ENCODE results near the gene CCDC197. TPM values are rescaled to one million over a fixed set of nuclear protein-coding genes. Genes with fewer than 3 reads are reported as not detected.

The CCDC197 gene
- total RNA-seq, 1 donor from 2014 or later: not detected

DNA sequence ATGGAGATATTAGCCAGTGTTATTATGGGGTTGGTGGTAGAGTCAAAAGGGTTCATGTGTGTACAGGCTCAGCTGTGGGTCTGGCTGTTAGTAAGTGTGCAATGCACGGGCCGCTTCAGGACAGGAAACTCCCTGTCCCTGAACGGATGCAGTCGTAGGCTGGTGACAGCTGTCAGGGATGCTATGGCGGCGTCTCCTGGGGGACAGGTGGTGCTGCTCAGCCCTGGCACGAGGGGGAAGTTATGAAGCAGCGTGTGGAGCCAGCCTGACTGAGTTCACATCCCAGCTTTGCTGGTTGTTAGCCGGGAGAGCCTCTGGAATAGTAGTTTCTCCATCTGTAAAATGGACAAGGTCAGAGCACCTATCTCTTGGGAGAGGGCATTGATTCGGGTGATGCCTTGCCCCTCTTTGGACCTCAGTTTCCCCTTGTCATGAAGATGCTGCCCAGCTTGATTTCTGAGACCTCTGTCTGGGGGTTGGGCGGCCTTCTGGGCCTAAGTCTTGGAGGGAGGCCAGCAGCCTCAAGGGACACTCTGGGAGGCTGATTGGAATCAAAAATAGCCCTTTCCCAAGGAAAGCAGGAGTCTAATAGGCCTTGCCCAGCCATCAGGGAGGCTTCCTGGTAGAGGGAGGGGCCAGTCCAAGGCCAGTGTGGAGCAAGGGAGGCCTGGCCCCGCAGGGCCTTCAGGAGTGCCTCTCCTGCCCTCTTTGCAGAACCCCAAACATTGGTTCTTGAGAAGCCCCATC, 27.8 kb upstream of the CCDC197 start:
- intact Hi-C loops (cut with DNase I): no loop called here
- no peaks in the 10 kb centered on the region for H3K36me3 ChIP-seq

DNA sequence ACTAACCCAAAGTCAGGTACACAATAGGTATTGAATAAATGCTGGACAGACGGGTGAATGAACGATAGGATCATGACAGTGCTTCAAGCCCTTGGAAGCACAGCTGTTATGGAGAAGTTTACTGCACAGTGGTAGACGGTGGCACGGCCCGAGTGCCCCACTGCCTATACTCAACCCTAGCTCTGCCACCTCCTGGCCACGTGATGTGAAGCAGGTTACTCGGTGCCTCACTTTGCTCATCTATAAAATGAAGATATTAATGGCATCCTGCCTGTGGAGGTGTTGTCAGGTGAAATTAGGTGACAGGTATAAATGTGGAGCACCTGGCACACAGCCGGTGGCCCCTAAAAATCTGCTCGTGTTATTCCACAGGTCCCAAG, 26.5 kb upstream of the CCDC197 start:
- H3K9me3 ChIP-seq: no peaks in the 10 kb centered on the region
- H3K4me1 ChIP-seq: peaks cover 28% of the 10 kb centered on the region
- DNase-seq: no peak
- peak overlapping the region; percentile 47 for H3K4me3 ChIP-seq
- H3K27me3 ChIP-seq: no peaks in the 10 kb centered on the region
- peak; percentile 61 for ATAC-seq
- H3K36me3 ChIP-seq: no peaks in the 10 kb centered on the region
- H3K27ac ChIP-seq: peak overlapping the region; percentile 17
- TF ChIP-seq, protein P1, sequence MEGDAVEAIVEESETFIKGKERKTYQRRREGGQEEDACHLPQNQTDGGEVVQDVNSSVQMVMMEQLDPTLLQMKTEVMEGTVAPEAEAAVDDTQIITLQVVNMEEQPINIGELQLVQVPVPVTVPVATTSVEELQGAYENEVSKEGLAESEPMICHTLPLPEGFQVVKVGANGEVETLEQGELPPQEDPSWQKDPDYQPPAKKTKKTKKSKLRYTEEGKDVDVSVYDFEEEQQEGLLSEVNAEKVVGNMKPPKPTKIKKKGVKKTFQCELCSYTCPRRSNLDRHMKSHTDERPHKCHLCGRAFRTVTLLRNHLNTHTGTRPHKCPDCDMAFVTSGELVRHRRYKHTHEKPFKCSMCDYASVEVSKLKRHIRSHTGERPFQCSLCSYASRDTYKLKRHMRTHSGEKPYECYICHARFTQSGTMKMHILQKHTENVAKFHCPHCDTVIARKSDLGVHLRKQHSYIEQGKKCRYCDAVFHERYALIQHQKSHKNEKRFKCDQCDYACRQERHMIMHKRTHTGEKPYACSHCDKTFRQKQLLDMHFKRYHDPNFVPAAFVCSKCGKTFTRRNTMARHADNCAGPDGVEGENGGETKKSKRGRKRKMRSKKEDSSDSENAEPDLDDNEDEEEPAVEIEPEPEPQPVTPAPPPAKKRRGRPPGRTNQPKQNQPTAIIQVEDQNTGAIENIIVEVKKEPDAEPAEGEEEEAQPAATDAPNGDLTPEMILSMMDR (IDR thresholded peaks at IDR 0.05): peak; percentile 38
- intact Hi-C loops (cut with DNase I): no loop called here

More for the DNA sequence above, 27.8 kb upstream of the CCDC197 start:
- DNase-seq (no peak), ATAC-seq (no peak)
- no peaks in the 10 kb centered on the region for H3K9me3 ChIP-seq
- H3K4me1 ChIP-seq: peaks cover 29% of the 10 kb centered on the region
- no peaks in the 10 kb centered on the region for H3K27me3 ChIP-seq
- no peak overlapping the region for H3K27ac ChIP-seq
- H3K4me3 ChIP-seq: no peak overlapping the region
- TF ChIP-seq, protein P1 (IDR thresholded peaks at IDR 0.05): no peak

DNA sequence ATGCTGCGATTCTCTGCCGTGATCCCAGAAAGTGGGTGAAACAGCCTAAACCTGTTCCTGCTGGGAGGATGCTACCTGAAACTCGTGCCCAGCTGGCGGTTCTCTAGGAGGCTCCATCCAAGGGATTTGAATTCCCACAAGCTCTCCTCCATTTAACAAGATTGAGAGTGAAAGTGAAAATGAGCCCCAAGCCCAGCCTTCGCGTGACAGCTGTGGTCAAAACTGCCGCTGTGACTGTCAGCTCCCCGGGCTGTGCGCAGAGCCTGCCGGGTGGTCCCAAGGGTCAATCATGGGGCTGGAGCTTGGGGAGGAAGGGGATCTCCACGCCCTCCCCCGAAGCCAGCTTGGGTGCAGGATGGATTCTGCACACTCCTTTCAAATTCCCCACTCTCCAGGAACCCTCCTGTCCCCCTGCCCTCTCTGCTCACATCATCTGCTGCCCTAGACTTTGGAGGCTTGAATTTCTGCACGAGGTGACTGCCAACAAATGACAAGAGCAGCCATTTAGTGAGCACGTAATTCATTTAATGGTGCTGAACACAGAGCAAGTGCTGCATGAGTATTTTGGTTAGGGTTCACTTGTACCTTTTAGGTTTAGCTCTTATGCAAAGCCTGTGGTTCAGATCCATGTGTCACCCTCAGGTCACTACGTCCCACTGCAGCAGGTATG, 26.0 kb upstream of the CCDC197 start:
- intact Hi-C loops (cut with DNase I): no loop called here
- TF ChIP-seq, protein P1 (IDR thresholded peaks at IDR 0.05): no peak
- Histone ChIP-seq H3K27me3 (no peaks in the 10 kb centered on the region), H3K4me1 (peaks cover 23% of the 10 kb centered on the region), H3K4me3 (peak overlapping the region; percentile 47), H3K27ac (peak overlapping the region; percentile 17), H3K36me3 (no peaks in the 10 kb centered on the region), H3K9me3 (no peaks in the 10 kb centered on the region)
- no peak for DNase-seq
- peak; percentile 32 for ATAC-seq

DNA sequence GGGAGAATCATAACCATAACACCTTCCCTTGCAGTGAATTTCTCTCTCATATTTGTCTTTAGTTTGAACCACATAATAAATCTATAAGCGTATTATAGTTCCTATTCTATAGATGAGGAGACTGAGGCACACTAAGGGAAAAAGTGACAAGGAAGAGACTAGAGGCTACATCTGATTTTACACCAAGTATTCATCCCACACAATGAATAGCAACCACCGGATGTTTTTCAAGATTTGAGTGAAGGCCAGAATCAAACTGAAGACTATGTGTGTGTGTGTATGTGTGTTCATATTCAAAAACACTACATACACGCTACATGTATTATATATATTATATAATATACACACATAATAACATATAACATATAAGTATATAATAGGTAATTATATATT, 25.5 kb upstream of the CCDC197 start:
- Histone ChIP-seq H3K36me3 (no peaks in the 10 kb centered on the region), H3K4me3 (peak overlapping the region; percentile 47), H3K27ac (no peak overlapping the region), H3K4me1 (peaks cover 26% of the 10 kb centered on the region), H3K27me3 (no peaks in the 10 kb centered on the region), H3K9me3 (no peaks in the 10 kb centered on the region)
- intact Hi-C loops (cut with DNase I): no loop called here
- DNase-seq (no peak), ATAC-seq (no peak)
- TF ChIP-seq, protein P1 (IDR thresholded peaks at IDR 0.05): no peak

DNA sequence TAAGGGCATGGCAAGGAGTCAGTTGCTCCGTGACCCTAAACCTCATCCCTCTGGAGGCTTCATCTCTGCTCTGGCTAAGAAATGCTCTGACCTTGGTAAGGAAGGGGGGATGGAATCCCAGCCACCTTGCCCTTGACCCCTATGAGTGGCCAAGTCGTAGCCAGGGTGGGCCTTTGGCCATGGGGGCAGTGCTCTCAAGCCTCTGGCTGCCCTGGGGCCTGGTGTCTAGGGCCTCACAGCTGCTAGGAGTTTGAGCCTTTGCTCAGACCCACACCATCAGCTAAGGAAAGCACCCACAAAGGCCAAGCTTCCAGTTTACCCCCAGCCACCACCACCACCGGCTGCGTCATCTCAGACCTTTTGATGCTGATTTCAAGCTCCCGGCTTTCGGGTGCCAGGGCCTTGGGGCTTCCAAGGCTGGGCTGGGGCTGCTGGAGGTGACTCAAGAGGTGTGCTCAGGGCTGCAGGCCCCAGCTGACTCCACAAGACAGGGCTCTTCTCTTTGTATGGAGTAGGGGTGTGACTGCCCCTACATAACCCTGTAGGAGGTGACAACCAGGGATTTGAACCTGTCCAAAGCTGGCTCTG, 24.4 kb upstream of the CCDC197 start:
- no peak overlapping the region for H3K27ac ChIP-seq
- H3K9me3 ChIP-seq: no peaks in the 10 kb centered on the region
- no peak overlapping the region for H3K4me3 ChIP-seq
- TF ChIP-seq, protein P1 (IDR thresholded peaks at IDR 0.05): no peak
- DNase-seq (no peak), ATAC-seq (no peak)
- intact Hi-C loops (cut with DNase I): no loop called here
- H3K36me3 ChIP-seq: no peaks in the 10 kb centered on the region
- H3K27me3 ChIP-seq: no peaks in the 10 kb centered on the region
- H3K4me1 ChIP-seq: peaks cover 29% of the 10 kb centered on the region

Data from upper lobe of right lung (tissue), 1 donor.